ENCODE measurements around the gene TASP1. TPM values are rescaled to one million over a fixed set of nuclear protein-coding genes. Genes with fewer than 3 reads are reported as not detected.

Gene TASP1
- total and polyA plus RNA-seq, 10 of the 15 experiments (the other 5 are each of a cell fraction or from before 2014, with no cell fraction given) = 7.4 to 17.8 (median 10.5) TPM

DNA sequence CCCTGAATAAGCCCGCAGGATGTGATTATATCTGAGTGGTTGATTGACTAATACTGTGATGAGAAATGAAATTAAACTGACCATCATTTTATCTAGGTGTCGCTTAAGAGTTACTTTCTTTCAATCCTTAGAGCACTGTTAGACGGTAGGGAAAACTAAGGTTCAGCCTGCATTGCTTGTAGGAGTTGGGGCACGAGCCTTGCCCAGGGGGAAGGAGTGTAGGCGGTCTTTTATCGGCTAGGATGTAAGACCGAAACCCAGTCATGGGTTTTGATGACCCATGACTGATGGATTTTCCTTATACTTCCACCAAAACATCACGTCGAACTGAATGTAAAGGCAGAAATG, 392 bp upstream of the TASP1 start:
- CTCF ChIA-PET = interaction anchor here (1.0 to 1.6 kb wide), 2 partner anchors 132 to 149 kb away, joined by 3 to 6 read pairs; no protein-coding TSS in a partner anchor
- POLR2A ChIA-PET = interaction anchor here (0.6 kb wide), 1 partner anchor 10 kb away, joined by 3 read pairs; no protein-coding TSS in a partner anchor
- H3K4me2 ChIP-seq (ENCODE audit: control insufficient read depth, insufficient read depth) = peak overlapping the region; percentile 99
- ATAC-seq (no peak; the same call in 1 of the 3 replicates), FAIRE-seq (no peak), DNase-seq (ENCODE audit: low read depth, low spot score) (no peak)
- no peak for TF ChIP-seq ESRRA (IDR thresholded peaks at IDR 0.05; ENCODE audit: low read length)
- TF ChIP-seq CHD2 (IDR thresholded peaks at IDR 0.05; ENCODE audit: borderline replicate concordance, low read depth, low read length) = no peak
- TF ChIP-seq PRDM15 (CRISPR knock-in tag; IDR thresholded peaks at IDR 0.05) = no peak
- TF ChIP-seq TARDBP (IDR thresholded peaks at IDR 0.05; ENCODE audit: borderline replicate concordance) = no peak
- TF ChIP-seq MTA3 (IDR thresholded peaks at IDR 0.05; ENCODE audit: borderline replicate concordance, low read length) = no peak
- TF ChIP-seq E4F1 (IDR thresholded peaks at IDR 0.05; ENCODE audit: borderline replicate concordance, partially characterized antibody) = no peak
- TF ChIP-seq SMARCA5 (IDR thresholded peaks at IDR 0.05) = no peak
- TF ChIP-seq NBN (IDR thresholded peaks at IDR 0.05) = no peak
- TF ChIP-seq MEF2A (IDR thresholded peaks at IDR 0.05; ENCODE audit: insufficient read depth, low read depth, low read length) = no peak
- no peak for TF ChIP-seq TCF3 (IDR thresholded peaks at IDR 0.05; ENCODE audit: borderline replicate concordance, insufficient read depth, low read depth, low read length)
- no peak for TF ChIP-seq IRF4 (IDR thresholded peaks at IDR 0.05; ENCODE audit: low read depth, low read length)
- TF ChIP-seq RELA (IDR thresholded peaks at IDR 0.05; ENCODE audit: borderline replicate concordance, partially characterized antibody) = no peak
- TF ChIP-seq, protein P1, sequence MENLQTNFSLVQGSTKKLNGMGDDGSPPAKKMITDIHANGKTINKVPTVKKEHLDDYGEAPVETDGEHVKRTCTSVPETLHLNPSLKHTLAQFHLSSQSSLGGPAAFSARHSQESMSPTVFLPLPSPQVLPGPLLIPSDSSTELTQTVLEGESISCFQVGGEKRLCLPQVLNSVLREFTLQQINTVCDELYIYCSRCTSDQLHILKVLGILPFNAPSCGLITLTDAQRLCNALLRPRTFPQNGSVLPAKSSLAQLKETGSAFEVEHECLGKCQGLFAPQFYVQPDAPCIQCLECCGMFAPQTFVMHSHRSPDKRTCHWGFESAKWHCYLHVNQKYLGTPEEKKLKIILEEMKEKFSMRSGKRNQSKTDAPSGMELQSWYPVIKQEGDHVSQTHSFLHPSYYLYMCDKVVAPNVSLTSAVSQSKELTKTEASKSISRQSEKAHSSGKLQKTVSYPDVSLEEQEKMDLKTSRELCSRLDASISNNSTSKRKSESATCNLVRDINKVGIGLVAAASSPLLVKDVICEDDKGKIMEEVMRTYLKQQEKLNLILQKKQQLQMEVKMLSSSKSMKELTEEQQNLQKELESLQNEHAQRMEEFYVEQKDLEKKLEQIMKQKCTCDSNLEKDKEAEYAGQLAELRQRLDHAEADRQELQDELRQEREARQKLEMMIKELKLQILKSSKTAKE (IDR thresholded peaks at IDR 0.05; ENCODE audit: low read depth, poor library complexity, severe bottlenecking) = no peak
- no peak for TF ChIP-seq DPF2 (IDR thresholded peaks at IDR 0.05)
- no peak for TF ChIP-seq ZNF217 (IDR thresholded peaks at IDR 0.05)
- TF ChIP-seq IKZF2 (IDR thresholded peaks at IDR 0.05) = no peak
- TF ChIP-seq SMAD1 (IDR thresholded peaks at IDR 0.05; ENCODE audit: low read depth, partially characterized antibody) = no peak
- H3K27ac ChIP-seq (ENCODE audit: control insufficient read depth, insufficient read depth) = no peak overlapping the region
- H4K20me1 ChIP-seq (ENCODE audit: control insufficient read depth, insufficient read depth) = no peaks in the 10 kb centered on the region
- peaks cover 12% of the 10 kb centered on the region for H3K79me2 ChIP-seq (ENCODE audit: control insufficient read depth, insufficient read depth, low read length)
- peak overlapping the region; percentile 100 for H2AFZ ChIP-seq (ENCODE audit: control insufficient read depth, low read depth, low read length)
- no peaks in the 10 kb centered on the region for H3K4me1 ChIP-seq (ENCODE audit: control insufficient read depth, insufficient read depth, low read length)
- peak overlapping the region; percentile 90 for H3K4me3 ChIP-seq
- peak overlapping the region; percentile 37; the same call in 1 of the 2 replicates for H3K9ac ChIP-seq (ENCODE audit: control insufficient read depth, insufficient read depth, low read length)
- no TSS peak for BruUV-seq (replicated peaks)
- 1% methylated on average over 9 of the region's 9 CpGs for WGBS (ENCODE audit: insufficient coverage, insufficient replicate concordance, low lambda C conversion rate, missing lambda C conversion rate)
- H3K9me3 ChIP-seq (replicated peaks; ENCODE audit: control insufficient read depth, insufficient read depth, low read length) = no peaks in the 10 kb centered on the region
- in situ Hi-C loops (cut with MboI) = no loop called here
- intact Hi-C loops (cut with micrococcal nuclease; ENCODE audit: unreplicated experiment) = loop anchor here (5.0 kb wide), 1 partner anchor 143 kb away; the partner anchor contains the start of gene ESF1
- H3K36me3 ChIP-seq (ENCODE audit: control insufficient read depth in 2 of 2, insufficient read depth in 2 of 2, low read length in 1 of 2) = no peaks in the 10 kb centered on the region
- RAD21 ChIA-PET (ENCODE audit: unreplicated experiment) = interaction anchor here (0.9 to 1.4 kb wide), 2 partner anchors 28 to 149 kb away, joined by 3 read pairs; no protein-coding TSS in a partner anchor
- SMC1A ChIA-PET (ENCODE audit: uncharacterized antibody, unreplicated experiment) = interaction anchor here (0.9 to 1.9 kb wide), 3 partner anchors 14 to 133 kb away, joined by 3 to 7 read pairs (median 3); no protein-coding TSS in a partner anchor
- no peaks in the 10 kb centered on the region for H3K27me3 ChIP-seq (replicated peaks in 1 of 2; ENCODE audit: control insufficient read depth in 2 of 2, insufficient read depth in 2 of 2, low read length in 1 of 2)

Data from GM12878 (cell line).